Hematopoietic multipotent progenitor cell treated with erythropoietin and hydrocortisone succinate and interleukin-3 and kit ligand, for 17 days (in vitro differentiated cells): ENCODE results near the gene PBX1.
"Not testable (repeated sequence)": the region's sequence is repeated elsewhere in the genome, so short reads cannot be mapped to it uniquely, and the experiment has no call there.

Source experiments
- DNase-seq: peaks from one replicate; pipeline ENCODE4 v3.0.0-alpha.2; 2015; ENCODE audit warnings: low spot score

The PBX1 gene

GRCh38 chr1:164558461-164559341 lies at the start of gene PBX1:
Gene PBX1 (plus strand): TSS chr1:164559184.
- peak; percentile 68 for DNase-seq

- DNase-seq, result no peak
Observed at GRCh38 chr1:164510435-164510834, 48.5 kb upstream of the PBX1 start.

DNA sequence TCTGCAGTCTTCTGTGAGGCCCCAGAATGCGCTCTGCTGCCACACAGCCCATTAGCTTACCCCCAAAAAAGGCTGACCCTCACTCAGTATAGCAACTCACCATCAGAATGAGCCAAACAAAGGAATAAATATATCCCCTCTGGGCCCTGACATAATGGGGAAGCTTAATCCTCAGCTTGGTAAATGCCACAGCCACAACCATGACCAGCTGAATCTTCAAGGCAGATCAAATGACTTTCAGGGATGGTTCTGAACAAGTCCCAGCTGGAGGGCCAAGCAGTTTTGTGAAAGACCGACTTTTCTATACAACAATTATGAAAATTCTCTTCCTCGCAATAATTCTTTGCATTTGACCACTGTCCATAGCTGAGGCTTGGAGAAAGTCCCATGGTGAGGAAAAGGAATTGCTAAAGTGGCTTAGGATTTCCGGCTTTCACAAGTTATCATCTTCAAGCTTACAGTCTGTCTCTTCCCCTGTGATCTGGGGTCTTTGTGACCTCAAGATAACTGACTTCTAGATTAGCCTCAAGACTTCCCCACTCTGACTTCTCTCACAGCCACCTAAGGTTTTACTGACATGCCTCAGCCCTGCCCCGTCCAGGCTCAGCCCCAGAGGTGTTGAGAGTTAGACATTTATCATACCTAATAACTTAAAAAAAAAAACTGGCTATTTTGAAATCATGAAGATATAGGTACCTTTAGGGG lies 47.8 kb upstream of the PBX1 start:
- DNase-seq, result no peak

GRCh38 chr1:164515231-164515630 lies 43.8 kb upstream of the PBX1 start:
- no peak for DNase-seq

DNA sequence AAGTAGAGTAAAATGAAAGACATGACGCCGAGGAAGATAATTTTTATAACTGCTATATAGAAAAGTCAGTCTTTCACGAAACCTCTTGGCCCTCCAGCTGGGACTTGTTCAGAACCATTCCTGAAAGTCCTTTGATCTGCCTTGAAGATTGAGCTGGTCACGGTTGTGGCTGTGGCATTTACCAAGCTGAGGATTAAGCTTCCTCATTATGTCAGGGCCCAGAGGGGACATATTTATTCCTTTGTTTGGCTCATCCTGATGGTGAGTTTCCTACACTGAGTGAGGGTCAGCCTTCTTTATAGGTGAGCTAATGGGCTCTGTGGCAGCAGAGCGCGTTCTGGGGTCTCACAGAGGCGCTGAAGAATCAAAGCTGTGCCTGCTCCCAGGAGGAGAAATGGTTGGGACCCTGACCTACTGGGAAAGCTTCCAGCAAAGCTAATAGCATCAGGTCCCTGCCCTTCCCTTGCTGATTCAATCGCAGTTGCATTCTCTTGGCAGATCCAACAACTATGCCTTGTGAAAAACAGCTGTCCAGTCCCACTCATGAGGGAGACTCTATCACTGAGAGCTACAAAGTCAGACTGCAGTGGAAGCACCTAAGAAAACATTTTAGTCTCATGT lies 43.2 kb upstream of the PBX1 start:
- DNase-seq, result no peak

DNA sequence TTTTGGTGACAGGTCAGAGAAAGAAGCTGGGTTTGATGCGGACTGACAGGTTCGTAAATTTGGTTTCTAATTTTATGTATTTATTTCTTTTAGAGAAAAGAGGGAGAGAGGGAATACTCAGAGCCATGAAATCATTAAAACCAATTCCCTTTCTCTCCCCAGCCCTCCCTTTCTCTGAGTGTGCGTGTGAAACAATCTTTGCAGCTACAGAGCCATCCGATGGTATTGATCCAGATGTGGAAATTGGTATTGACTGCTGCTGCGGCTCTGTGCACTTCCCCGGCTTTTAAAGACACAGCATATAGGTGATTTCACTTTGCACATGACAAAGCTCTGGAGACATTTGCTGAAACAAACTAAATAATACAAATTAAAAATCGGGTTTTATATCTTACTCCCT lies 42.4 kb upstream of the PBX1 start:
- DNase-seq, result no peak

- no peak for DNase-seq
Observed at GRCh38 chr1:164518692-164519332, 40.2 kb upstream of the PBX1 start.

DNA sequence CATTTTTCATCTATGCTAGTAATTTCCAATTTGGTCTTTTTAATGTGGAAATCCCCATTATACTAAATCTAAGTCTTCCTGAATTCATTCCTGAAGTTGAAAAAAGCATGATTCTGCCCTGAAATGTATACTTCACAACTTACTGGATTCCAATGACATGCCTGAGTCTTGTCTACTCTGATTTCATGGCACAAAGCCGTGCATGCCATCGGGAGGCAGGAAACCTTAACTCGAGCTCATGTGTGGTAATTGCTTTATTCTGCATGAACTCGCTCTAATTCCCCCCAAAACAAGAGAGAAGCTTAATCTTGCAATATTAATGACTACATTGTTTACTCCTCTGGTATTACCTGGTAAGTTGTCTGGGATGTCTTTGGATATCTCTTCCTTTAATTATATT lies 39.6 kb upstream of the PBX1 start:
- DNase-seq, result no peak

DNA sequence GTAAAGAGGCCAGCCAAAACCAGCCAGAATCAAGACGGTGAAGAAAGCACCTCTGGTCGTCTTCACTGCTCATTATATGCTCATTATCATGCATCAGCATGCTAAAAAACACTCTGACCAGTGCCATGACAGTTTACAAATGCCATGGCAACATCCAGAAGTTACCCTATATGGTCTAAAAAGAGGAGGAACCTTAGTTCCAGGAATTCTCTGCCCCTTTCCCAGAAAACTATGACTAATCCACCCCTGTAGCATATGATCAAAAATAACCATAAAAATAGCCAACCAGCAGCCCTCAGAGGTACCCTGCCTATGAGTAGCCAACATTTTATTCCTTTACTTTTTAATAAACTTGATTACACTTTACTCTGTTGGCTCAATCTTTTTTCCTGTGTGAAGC lies 34.2 kb upstream of the PBX1 start:
- DNase-seq, result no peak

DNA sequence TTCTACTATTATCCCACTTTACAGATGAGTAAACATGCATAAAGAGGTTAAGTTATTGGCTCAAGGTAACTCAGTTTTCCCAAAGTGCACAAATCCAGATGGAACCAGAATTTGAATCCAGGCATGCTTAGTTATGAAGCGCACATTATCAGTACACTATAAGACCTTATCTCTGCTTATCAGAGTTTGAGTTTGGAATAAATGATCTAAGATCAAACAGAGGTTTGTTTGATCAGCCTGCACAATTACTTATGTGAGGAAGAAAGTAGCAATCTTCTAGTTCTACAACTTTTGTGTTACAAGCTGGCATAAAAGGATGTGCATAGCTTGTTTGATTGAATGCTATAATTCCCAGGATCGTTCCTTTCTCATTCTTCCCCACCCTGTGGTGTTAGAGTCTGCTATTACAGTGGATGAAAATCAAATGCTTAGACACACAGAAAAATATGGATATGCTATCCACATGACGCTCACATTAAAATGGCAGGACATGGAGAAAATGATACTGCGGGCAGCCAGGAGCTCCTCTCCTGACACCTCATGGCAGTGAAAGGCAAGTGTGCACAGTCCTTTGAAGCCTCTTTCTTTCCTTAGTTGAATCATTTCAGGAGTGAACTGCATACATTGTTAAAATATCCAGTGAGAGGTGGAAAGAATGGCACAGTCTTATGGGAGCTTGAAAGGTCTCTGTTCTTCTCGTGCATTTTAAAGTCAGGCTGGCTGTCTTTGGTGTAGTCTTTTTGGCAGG lies 23.9 kb upstream of the PBX1 start:
- DNase-seq, result no peak

- DNase-seq, result not testable (repeated sequence)
Observed at GRCh38 chr1:164552463-164552988, 6.5 kb upstream of the PBX1 start.

GRCh38 chr1:164557270-164557669 lies 1.7 kb upstream of the PBX1 start:
- DNase-seq, result no peak

GRCh38 chr1:164559342-164560051 lies 513 bp downstream of the PBX1 start:
- DNase-seq, result no peak

DNA sequence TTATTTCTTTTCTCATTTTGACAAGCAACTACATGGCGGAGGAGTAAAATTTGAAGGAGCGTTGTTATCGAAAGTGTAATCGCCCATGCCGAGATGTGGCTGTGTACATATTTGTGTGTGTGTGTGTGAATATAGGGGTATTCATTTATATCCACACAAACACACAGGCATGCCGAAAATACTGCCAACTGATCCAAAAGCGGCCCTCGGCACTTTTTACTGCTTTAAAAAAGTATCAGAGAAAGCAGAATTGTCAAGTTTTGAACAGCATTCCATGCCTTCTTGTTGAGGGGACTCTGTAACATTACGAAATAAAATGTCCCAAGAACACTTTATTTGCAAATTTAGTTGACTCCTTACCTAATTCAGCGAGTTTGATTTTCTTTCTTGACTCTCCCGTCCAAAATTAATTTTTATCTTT lies 1.1 kb downstream of the PBX1 start:
- no peak for DNase-seq

- no peak for DNase-seq
Observed at GRCh38 chr1:164560556-164560955, 1.6 kb downstream of the PBX1 start.

GRCh38 chr1:164561007-164561406 lies 2.0 kb downstream of the PBX1 start:
- DNase-seq, result no peak

GRCh38 chr1:164561472-164561871 lies 2.5 kb downstream of the PBX1 start:
- DNase-seq, result no peak

DNA sequence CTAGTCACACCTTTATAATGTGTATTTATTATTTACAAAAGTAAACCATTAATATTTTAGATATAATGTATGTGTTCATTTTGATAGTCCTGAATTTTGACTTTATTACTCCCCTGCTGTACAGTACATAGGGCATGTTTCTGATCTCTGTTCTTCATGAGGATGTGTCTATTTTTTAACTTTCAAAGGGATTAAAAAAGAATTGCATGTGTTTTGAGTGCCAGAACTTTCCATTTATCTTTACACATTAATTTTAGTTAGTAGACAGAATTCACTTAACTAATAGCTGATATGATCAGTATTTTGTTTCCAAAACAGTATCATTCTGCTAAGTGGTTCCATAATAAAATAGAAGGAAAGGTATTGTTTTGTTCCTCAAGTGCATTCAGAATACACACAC lies 3.1 kb downstream of the PBX1 start:
- DNase-seq, result no peak

DNA sequence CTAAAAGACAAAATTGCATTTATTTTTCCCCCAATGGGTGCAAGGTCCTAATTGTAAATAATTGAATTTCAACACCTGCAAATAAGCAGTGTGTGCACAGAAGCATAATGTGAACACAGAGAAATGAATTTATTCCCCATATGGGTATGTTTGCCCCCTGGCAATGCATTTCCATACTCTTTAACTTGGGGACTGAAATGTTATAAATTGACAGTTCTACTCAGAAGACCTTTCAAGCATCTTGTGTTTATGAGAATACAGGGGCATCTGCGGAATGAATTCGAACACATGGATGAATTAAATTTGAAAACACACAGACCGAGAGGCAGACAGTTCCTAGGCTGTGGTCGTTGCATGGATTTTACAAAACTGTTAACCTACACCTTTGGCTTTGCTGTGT lies 3.5 kb downstream of the PBX1 start:
- no peak for DNase-seq

DNA sequence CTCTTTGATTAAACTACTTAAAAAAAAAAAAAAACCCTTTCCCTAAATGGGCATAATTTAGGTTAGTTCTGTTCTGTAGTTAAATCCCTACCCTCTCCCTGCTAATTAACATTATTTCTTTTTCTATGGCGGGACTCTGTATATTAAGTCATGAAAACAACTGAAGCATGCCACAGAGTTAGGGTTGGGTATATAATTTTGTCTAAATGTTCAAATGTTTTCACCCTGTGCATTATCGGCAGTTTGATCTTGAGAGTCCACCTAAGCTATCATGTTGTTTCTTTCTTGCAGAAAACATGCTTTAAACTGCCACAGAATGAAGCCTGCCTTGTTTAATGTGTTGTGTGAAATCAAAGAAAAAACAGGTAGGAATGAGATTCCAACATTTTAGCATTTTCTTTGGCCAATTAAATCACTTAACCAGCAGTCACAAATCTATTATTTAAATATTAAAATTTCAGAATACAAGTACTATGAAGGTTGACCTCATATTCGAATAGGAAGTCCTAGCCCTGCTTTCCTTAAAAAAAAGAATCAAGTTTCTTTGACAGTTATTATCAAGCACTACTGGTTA lies 4.0 kb downstream of the PBX1 start:
- no peak for DNase-seq
